Erythroblast (primary cell): ENCODE data around the gene ZFYVE28.

ENCODE experiments used
- DNase-seq, 2 experiments: peaks; one replicate each; lab custom pipeline; 2025; lab: John Stamatoyannopoulos, UW
- GATA1 ChIP-seq: IDR thresholded peaks from 2 replicates; pipeline ENCODE4 v1.6.1; 2011; ENCODE audit warnings: low read depth, mild to moderate bottlenecking, control low read depth, low read length, moderate library complexity
- POLR2A ChIP-seq: IDR thresholded peaks from 2 replicates; pipeline ENCODE4 v1.6.1; 2011; ENCODE audit warnings: mild to moderate bottlenecking, low read length

ZFYVE28 gene

DNA sequence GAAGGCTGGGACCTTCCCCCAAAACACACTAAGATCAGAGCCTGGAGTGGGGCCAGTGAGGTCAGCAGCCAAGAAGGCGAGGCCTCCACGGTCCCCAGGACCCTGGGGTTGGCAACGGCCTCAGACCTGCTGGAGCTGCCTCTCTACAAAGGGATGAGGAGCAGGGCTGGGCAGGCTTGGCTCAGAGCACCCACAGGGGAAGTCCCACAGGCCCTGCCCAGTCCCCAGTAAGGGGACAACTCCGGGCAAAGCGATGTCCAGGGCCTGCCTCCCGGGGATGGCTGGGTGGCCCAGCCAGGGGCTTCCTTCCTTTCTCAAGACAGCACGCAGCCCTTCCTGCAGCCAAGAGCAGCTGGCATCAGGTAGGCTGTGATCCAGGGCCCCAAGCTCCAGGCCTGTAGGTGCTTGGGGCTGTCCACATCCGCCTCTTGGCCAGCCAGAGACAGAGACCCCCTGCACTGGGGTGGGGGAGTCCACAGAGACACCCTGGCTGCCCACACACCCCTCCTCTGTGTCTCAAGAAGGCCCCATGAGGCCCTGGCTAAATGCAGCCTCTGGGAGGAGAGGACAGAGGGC is 162.2 kb downstream of the ZFYVE28 start:
- TF ChIP-seq GATA1 (no peak), POLR2A (no peak)
- no peak for DNase-seq

DNA sequence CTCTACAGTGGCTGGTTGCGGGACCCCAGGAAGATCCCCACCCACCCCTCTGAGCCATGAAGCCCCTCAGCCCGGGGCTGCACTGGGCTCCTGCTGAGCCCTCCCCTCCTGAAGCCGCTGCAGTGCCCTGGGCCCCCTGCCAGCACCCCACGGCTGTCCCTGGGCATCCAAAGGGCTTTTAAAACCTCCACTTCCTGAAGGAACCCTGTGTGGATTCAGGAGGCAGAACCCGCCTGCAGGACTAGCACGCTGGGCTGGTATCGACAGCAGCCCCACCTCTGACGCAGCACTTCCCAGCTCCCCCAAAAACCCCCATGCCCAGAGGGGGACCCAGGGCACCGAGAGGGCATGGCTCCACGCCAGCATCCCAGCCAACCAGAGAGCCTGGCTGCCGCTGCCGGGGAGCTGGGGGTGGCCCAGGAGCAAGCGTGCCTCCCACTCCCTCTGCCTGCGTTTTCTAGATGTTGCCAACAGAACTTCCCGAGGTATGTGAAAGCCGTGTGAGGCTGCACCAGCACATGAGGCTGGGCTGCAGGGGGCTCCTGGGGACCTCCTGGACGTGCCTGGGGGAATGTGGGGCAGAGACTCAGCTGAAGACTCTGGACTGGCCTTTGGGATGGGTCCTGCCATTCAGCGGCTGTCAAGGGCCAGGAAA is 162.8 kb downstream of the ZFYVE28 start:
- DNase-seq = no peak
- no peak for TF ChIP-seq GATA1
- TF ChIP-seq POLR2A = no peak

DNA sequence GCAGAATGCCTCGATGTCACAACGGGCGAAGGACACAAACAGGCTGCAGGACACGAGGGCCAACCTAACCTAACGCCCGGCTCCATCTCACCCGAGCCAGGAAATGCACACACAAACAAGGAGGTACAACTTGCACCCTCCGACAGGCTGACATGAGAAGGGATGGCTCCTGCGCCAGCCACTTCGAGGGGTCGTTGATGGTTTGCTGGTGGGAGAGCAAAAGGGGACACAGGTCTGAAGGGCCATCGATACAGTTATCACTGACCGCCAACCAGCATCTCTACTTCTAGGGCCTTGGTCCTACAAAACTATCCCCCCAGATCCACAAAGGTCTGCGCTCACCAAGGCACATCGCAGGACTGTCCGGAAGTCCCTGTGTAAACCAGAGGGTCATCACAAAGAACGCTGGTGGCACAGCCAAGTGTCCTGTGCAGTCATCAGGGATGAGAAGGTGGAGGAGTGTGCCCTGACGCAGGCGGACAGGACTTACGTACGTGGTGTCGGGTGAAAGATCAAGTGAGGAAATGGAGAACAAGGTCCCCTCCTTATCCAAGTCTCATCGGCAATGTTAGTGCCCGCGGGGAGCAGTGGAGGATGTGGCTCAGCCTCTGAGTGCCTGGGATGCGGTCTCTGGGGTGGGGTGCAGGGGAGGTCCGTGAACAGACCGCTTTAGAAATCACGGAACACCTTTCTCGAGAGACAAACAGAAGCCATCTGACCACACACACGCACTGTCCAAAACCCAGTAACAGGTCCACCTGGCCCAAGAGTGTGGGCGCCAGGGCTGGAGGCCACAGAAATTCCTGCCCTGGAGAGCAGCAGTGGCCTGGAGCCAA is 163.6 kb downstream of the ZFYVE28 start:
- TF ChIP-seq GATA1 = no peak
- TF ChIP-seq POLR2A = no peak
- DNase-seq = no peak

DNA sequence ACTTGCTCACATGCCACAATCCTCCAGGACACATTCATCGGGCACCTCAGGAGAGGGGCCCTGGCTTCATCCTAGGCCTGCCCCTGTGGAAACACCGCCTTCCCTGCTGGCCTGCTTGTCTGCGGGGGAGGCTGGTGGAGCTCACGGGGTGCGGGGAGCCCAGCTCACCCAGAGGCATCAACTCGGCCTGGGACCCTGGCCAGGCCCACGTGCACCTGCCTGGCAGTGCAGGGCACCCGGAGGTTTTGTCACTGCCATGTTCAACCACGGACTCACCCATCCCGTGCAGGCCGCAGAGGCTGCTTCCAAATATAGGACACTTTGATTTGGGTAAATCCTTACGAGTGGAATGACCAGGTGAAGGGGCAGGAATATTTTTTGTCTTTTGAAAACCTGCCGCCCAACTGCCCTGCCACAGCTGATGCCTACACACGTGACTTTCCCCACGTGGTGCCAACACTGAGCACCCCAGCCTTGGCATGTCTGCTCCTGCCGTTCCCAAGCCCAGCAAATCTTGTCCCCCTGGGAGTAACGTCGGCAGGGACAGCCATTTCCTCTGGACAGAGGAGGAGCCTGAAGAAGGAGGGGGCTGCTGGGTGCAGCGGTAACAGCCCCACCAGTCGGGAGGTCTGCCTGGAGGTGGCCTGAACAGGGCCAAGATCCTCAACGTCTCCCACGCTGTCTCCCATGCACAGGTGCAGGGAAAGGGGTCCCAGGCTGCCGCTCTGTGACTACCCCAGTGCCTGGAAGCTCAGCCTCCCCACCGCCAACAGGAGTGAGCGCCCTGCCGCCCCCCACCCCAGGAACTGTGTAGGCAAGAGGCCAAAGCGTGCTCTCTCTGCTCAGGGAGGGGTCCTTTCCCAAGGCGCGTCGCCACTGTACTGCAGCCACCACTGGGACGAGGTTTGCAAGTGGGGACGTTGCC is 165.0 kb downstream of the ZFYVE28 start:
- TF ChIP-seq POLR2A (no peak), GATA1 (no peak)
- no peak for DNase-seq

GRCh38 chr4:2252530-2253091 is 165.8 kb downstream of the ZFYVE28 start:
- TF ChIP-seq POLR2A (no peak), GATA1 (no peak)
- DNase-seq = no peak

DNA sequence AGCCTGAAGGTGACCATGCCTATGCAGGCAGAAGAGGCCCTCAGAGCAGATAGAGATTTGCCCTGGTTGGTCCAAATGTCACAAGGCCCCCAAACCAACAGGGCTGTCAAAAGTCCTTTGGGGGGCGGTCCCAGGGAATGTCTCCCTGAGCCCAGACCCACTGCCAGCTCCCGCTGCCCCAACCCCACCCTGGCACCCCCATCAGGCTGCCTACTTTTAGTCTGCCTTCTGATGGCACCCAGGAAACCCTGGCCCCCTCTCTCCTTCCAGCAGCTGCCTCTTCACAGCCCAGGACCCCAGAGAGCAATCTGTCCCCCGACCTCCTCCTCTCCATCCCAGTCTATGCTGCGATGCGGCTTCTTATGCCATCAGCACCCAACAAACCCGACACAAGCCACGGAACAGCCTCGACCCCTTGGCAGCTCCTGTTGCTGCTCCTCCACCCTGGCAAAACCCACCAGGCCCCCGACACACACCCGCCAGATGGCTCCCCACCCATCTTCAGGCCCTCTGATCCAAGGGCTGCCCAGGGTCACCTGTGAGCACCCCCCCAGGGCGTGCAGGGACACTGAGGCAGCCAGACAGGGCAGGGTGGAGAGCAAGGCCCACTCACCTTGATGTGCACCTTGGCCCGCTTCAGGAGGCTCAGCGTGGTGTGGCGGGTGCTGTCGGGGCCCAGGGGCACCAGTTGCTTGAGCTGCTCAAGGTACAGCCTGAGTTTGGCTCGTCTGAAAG is 166.5 kb downstream of the ZFYVE28 start:
- TF ChIP-seq POLR2A = no peak
- TF ChIP-seq GATA1 = no peak
- DNase-seq = no peak

GRCh38 chr4:2251073-2251794 is 167.2 kb downstream of the ZFYVE28 start:
- DNase-seq = no peak
- TF ChIP-seq POLR2A (no peak), GATA1 (no peak)

- TF ChIP-seq GATA1 (no peak), POLR2A (no peak)
- DNase-seq = no peak
Observed at GRCh38 chr4:2250357-2251072, 167.9 kb downstream of the ZFYVE28 start.

DNA sequence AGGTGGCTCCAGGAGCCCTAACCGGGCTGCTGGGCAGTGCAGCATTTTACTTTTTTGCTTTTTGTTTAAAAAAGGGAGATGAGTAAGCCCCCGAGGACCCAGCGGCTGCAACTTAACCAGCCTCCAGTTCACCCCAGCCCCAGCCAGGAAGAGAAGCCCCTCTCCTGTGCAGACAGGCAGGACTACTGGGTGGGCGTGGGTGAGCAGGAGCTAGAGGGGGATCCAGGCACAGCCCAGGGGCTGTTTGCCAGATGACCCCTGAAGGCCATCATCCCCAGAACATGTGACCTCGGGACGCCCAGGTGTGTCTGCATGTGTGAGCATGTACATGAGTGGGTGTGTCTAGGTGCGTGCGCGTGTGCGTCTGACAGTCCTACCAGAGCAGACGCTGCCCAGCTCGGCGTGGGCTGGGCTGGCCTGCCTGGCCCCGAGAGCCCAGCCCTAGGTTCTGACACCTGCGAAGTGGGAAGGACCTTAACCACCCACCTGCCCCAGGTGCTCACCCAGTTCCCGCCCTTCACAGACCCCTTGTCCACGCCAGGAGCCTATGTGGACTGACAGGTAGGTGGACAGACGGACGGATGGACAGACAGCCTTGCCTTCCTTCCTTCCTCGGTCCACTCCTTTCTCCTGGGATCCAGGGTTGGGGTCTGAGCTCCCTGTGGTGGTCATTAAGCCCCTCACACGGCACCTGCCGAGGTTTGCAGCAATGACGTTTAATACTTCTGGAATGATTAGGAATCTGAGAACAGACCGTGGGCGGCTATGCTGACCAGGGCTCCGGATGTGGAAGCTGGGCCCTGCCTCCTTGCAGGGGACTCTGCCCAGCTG is 168.7 kb downstream of the ZFYVE28 start:
- TF ChIP-seq POLR2A = no peak
- no peak for TF ChIP-seq GATA1
- no peak for DNase-seq

DNA sequence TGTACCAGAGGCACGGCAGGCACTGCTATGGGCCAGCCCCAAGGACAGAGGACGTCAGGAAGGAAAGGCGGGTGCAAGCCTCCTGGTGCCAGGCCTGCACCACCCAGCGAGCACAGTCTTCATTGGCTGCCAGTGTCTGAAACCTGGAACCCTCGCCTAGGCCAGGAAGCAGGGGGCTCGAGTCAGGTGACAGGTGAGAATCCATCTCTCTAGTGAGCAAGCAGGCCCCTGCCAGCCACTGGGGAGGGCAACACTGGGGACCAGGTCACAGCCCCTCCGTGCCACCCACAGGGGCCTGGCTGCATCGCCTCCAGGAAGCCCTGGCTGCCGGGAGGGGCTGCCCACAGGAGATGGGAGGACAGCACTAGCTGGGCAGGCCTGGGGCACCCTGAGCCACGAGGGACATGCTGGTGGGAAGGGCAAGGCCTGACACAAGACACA is 169.6 kb downstream of the ZFYVE28 start:
- DNase-seq = no peak
- TF ChIP-seq GATA1 = no peak
- TF ChIP-seq POLR2A = no peak
